IMR-90 (cell line): ENCODE results near the gene MAP7D1.

Experiments
- POLR2A ChIP-seq: IDR thresholded peaks from 2 replicates; pipeline ENCODE4 v1.6.1; 2012; ENCODE audit warnings: mild to moderate bottlenecking, low read depth, low read length
- RAD21 ChIP-seq: IDR thresholded peaks from 2 replicates; pipeline ENCODE4 v1.6.1; 2012; ENCODE audit warnings: low read length, improper control_type of control experiment
- TF ChIP-seq, protein P1 (sequence below): conservative IDR thresholded peaks from 2 replicates; pipeline ENCODE4 v1.5.1; 2012; ENCODE audit warnings: mild to moderate bottlenecking, low read depth, low read length, improper control_type of control experiment

DNA sequence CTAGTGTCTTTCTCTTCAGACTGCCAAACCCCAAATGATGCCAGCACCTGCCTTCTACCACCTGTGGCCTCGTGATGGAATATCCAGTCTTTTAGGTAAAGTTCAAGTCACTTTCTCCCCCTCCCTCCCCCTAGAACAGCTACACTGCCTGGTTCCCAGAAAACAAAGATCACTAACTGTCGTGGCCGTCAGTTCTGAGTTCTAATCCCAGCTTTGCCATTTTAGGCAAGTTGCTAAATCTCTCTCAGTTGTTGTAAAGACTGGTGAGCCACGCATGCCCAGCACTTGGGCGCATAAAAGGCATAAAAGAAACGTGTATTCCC lies 6.0 kb upstream of the MAP7D1 start:
- TF ChIP-seq, protein P1, sequence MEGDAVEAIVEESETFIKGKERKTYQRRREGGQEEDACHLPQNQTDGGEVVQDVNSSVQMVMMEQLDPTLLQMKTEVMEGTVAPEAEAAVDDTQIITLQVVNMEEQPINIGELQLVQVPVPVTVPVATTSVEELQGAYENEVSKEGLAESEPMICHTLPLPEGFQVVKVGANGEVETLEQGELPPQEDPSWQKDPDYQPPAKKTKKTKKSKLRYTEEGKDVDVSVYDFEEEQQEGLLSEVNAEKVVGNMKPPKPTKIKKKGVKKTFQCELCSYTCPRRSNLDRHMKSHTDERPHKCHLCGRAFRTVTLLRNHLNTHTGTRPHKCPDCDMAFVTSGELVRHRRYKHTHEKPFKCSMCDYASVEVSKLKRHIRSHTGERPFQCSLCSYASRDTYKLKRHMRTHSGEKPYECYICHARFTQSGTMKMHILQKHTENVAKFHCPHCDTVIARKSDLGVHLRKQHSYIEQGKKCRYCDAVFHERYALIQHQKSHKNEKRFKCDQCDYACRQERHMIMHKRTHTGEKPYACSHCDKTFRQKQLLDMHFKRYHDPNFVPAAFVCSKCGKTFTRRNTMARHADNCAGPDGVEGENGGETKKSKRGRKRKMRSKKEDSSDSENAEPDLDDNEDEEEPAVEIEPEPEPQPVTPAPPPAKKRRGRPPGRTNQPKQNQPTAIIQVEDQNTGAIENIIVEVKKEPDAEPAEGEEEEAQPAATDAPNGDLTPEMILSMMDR, result no peak
- TF ChIP-seq RAD21 (no peak), POLR2A (no peak)
